Measurements from ENCODE around the gene PDE4D. TPM values are rescaled to one million over a fixed set of nuclear protein-coding genes. Genes with fewer than 3 reads are reported as not detected.

PDE4D gene
- total RNA-seq, 1 donor from 2014 or later, result 28.2 TPM

GRCh38 chr5:59540366-59540765, 353.2 kb downstream of the PDE4D start:
- no peak for TF ChIP-seq CTCF (IDR thresholded peaks at IDR 0.05)
- peaks cover 14% of the 10 kb centered on the region for H3K4me1 Mint-ChIP-seq
- no peaks in the 10 kb centered on the region for H3K27me3 Mint-ChIP-seq
- ChIA-PET CTCF (no interaction called here), POLR2A (no interaction called here)
- H3K27ac Mint-ChIP-seq, result no peak overlapping the region
- peaks cover 4% of the 10 kb centered on the region for H3K9me3 Mint-ChIP-seq
- ATAC-seq (ENCODE audit: low read depth) (no peak), DNase-seq (no peak)
- intact Hi-C loops (cut with micrococcal nuclease), result no loop called here
- no peak overlapping the region for H3K4me3 Mint-ChIP-seq
- H3K36me3 Mint-ChIP-seq (ENCODE audit: low read depth), result no peaks in the 10 kb centered on the region

GRCh38 chr5:59538750-59539121, 354.8 kb downstream of the PDE4D start:
- ChIA-PET POLR2A (no interaction called here), CTCF (no interaction called here)
- no peak for TF ChIP-seq CTCF (IDR thresholded peaks at IDR 0.05)
- Mint-ChIP-seq H3K27ac (no peak overlapping the region), H3K27me3 (no peaks in the 10 kb centered on the region), H3K4me1 (peaks cover 8% of the 10 kb centered on the region), H3K9me3 (peaks cover 4% of the 10 kb centered on the region), H3K36me3 (ENCODE audit: low read depth) (peaks cover 3% of the 10 kb centered on the region), H3K4me3 (no peak overlapping the region)
- no peak for DNase-seq
- intact Hi-C loops (cut with micrococcal nuclease), result no loop called here
- no peak for ATAC-seq (ENCODE audit: low read depth)

GRCh38 chr5:59537961-59538749, 355.4 kb downstream of the PDE4D start:
- ChIA-PET POLR2A (no interaction called here), CTCF (no interaction called here)
- ATAC-seq (ENCODE audit: low read depth) (no peak), DNase-seq (no peak)
- Mint-ChIP-seq H3K9me3 (peaks cover 4% of the 10 kb centered on the region), H3K36me3 (ENCODE audit: low read depth) (peaks cover 3% of the 10 kb centered on the region), H3K27me3 (no peaks in the 10 kb centered on the region), H3K4me1 (peaks cover 2% of the 10 kb centered on the region), H3K27ac (no peak overlapping the region), H3K4me3 (no peak overlapping the region)
- TF ChIP-seq CTCF (IDR thresholded peaks at IDR 0.05), result no peak
- intact Hi-C loops (cut with micrococcal nuclease), result no loop called here

GRCh38 chr5:59536875-59537274, 356.7 kb downstream of the PDE4D start:
- peaks cover 3% of the 10 kb centered on the region for H3K36me3 Mint-ChIP-seq (ENCODE audit: low read depth)

GRCh38 chr5:59535561-59535960, 358.0 kb downstream of the PDE4D start:
- POLR2A ChIA-PET, result no interaction called here
- ATAC-seq (ENCODE audit: low read depth) (no peak), DNase-seq (no peak)
- H3K27me3 Mint-ChIP-seq, result no peaks in the 10 kb centered on the region
- TF ChIP-seq CTCF (IDR thresholded peaks at IDR 0.05), result no peak
- peaks cover 3% of the 10 kb centered on the region for H3K36me3 Mint-ChIP-seq (ENCODE audit: low read depth)
- no peak overlapping the region for H3K4me3 Mint-ChIP-seq
- no peak overlapping the region for H3K27ac Mint-ChIP-seq
- H3K9me3 Mint-ChIP-seq, result peaks cover 4% of the 10 kb centered on the region
- H3K4me1 Mint-ChIP-seq, result no peaks in the 10 kb centered on the region
- CTCF ChIA-PET, result no interaction called here
- intact Hi-C loops (cut with micrococcal nuclease), result no loop called here

More at GRCh38 chr5:59536875-59537274, 356.7 kb downstream of the PDE4D start:
- no peaks in the 10 kb centered on the region for H3K27me3 Mint-ChIP-seq
- no peak for ATAC-seq (ENCODE audit: low read depth)
- ChIA-PET POLR2A (no interaction called here), CTCF (no interaction called here)
- intact Hi-C loops (cut with micrococcal nuclease), result no loop called here
- H3K27ac Mint-ChIP-seq, result no peak overlapping the region
- H3K4me3 Mint-ChIP-seq, result no peak overlapping the region
- no peak for DNase-seq
- TF ChIP-seq CTCF (IDR thresholded peaks at IDR 0.05), result no peak
- H3K9me3 Mint-ChIP-seq, result peaks cover 4% of the 10 kb centered on the region
- no peaks in the 10 kb centered on the region for H3K4me1 Mint-ChIP-seq
